ENCODE measurements around the gene COLEC11. TPM values are rescaled to one million over a fixed set of nuclear protein-coding genes. Genes with fewer than 3 reads are reported as not detected.

Gene COLEC11
- total RNA-seq, 1 experiment from 2014 or later, result 0.39 TPM

DNA sequence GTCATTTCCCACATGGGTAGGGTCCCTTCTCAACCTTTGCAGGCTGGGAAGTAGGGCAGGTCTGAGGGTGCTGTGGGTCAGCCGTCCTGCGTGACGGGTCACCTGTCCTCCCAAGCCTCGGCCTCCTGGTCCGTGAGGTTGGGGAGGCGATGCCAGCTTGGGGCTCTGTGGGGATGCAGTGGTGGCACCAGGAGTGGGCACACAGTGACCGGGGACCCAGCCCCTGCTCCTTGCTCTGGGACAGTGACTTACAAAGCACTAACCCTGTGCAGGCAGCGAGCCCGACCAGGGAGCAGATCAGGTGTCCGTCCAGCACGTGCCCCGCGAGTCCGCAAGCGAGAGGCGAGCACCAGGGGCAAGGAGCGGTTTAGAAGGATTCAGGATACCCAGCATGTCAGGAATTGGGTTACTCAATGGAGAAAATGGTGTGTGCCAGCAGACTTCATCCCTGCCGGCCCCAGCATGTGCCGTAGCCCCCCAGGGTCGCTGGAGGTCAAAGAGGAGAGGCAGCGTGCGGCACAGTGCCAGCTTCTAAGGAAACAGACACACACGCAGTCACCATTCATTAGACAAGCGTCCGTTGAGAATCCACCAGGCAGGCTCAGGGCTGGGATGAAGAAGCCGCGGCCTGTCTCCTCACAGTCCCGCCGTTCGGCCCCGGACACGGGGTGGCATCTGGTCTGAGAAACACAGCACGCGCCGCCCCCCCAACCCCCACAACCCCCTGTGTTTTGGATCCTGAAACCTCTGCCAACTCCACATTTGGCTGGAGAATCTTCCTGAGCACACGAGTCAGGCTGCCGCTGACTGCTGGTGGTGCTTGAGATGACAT, 11.7 kb downstream of the COLEC11 start:
- H3K4me1 ChIP-seq (ENCODE audit: insufficient read depth, low read length), result no peaks in the 10 kb centered on the region
- no peak overlapping the region for H2AK5ac ChIP-seq (ENCODE audit: insufficient read length, low read length)
- DNase-seq, result no peak
- H4K20me1 ChIP-seq (ENCODE audit: control insufficient read depth, insufficient read depth, insufficient read length), result no peaks in the 10 kb centered on the region
- H3K23ac ChIP-seq (ENCODE audit: insufficient read length, low read depth, low read length), result no peak overlapping the region
- no peaks in the 10 kb centered on the region for H3K79me1 ChIP-seq (ENCODE audit: insufficient read depth, low read depth, low read length, poor library complexity, severe bottlenecking)
- H3K79me2 ChIP-seq (ENCODE audit: insufficient read depth, low read length), result no peaks in the 10 kb centered on the region
- H3K27ac ChIP-seq (ENCODE audit: insufficient read length, low read depth, low read length), result no peak overlapping the region
- H3K23me2 ChIP-seq (ENCODE audit: insufficient read length, low read depth, low read length, poor library complexity, severe bottlenecking), result no peaks in the 10 kb centered on the region
- H3K56ac ChIP-seq (ENCODE audit: insufficient read length, low read depth, low read length), result no peak overlapping the region
- H3K4me3 Mint-ChIP-seq, result no peak overlapping the region
- no peaks in the 10 kb centered on the region for H3K27me3 ChIP-seq (ENCODE audit: insufficient read depth, low read length)
- no peak overlapping the region for H3K27ac Mint-ChIP-seq
- no peak overlapping the region for H2BK15ac ChIP-seq (ENCODE audit: low read depth, low read length)
- no peak overlapping the region for H2BK12ac ChIP-seq (ENCODE audit: insufficient read length, low read depth, low read length)
- H3K9ac ChIP-seq (ENCODE audit: extremely low read depth, insufficient read length, low read length), result no peak overlapping the region
- H2AFZ ChIP-seq (ENCODE audit: low read length), result no peak overlapping the region
- H3K18ac ChIP-seq (ENCODE audit: insufficient read length, low read depth, low read length), result no peak overlapping the region
- H4K5ac ChIP-seq (ENCODE audit: insufficient read length, low read depth, low read length), result no peak overlapping the region
- no peaks in the 10 kb centered on the region for H3K36me3 Mint-ChIP-seq (ENCODE audit: insufficient read depth in 1 of 3, low read depth in 3 of 3)
- H3K4me2 ChIP-seq (ENCODE audit: insufficient read depth, insufficient read length, low read length), result no peak overlapping the region
- no peaks in the 10 kb centered on the region for H3K9me3 ChIP-seq (ENCODE audit: control insufficient read depth, low read depth, low read length)
- TF ChIP-seq, protein P1, sequence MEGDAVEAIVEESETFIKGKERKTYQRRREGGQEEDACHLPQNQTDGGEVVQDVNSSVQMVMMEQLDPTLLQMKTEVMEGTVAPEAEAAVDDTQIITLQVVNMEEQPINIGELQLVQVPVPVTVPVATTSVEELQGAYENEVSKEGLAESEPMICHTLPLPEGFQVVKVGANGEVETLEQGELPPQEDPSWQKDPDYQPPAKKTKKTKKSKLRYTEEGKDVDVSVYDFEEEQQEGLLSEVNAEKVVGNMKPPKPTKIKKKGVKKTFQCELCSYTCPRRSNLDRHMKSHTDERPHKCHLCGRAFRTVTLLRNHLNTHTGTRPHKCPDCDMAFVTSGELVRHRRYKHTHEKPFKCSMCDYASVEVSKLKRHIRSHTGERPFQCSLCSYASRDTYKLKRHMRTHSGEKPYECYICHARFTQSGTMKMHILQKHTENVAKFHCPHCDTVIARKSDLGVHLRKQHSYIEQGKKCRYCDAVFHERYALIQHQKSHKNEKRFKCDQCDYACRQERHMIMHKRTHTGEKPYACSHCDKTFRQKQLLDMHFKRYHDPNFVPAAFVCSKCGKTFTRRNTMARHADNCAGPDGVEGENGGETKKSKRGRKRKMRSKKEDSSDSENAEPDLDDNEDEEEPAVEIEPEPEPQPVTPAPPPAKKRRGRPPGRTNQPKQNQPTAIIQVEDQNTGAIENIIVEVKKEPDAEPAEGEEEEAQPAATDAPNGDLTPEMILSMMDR (conservative IDR thresholded peaks at IDR 0.05), result no peak
- no peak overlapping the region for H4K91ac ChIP-seq (ENCODE audit: insufficient read length, low read depth, low read length)
- no peak overlapping the region for H3K4ac ChIP-seq (ENCODE audit: low read depth, low read length)
- H2BK120ac ChIP-seq (ENCODE audit: low read depth, low read length, poor library complexity, severe bottlenecking), result no peak overlapping the region
- peaks cover 8 to 20% of the 10 kb centered on the region in 2 experiments; a peak in 3 of 4 replicates for H3K4me1 Mint-ChIP-seq
- H4K8ac ChIP-seq (replicated peaks; ENCODE audit: insufficient read length, low read depth, low read length), result no peak overlapping the region
- H3K9me3 Mint-ChIP-seq, result no peaks in the 10 kb centered on the region; a peak in 1 of 5 replicates
- no CpG with 5 or more reads among the region's 37 CpGs for WGBS (ENCODE audit: extremely low coverage, insufficient read length, low lambda C conversion rate)
- H2BK20ac ChIP-seq (ENCODE audit: low read depth, low read length, poor library complexity, severe bottlenecking), result no peak overlapping the region
- peaks cover 5% of the 10 kb centered on the region for H3K27me3 Mint-ChIP-seq (ENCODE audit: low read depth)
- H2BK5ac ChIP-seq (ENCODE audit: insufficient read length, low read length), result no peak overlapping the region
- no peak overlapping the region for H3K14ac ChIP-seq (ENCODE audit: insufficient read depth, low read length)
- H3T11ph ChIP-seq (ENCODE audit: low read length), result no peak overlapping the region

All from H9 (cell line).